ENCODE measurements around the gene GOLGA1. TPM values are rescaled to one million over a fixed set of nuclear protein-coding genes. Genes with fewer than 3 reads are reported as not detected.
A peak's percentile ranks its signal among the peaks of the same experiment; 100 is the strongest.

GOLGA1 gene
- total RNA-seq, 1 donor: 8.5 TPM

DNA sequence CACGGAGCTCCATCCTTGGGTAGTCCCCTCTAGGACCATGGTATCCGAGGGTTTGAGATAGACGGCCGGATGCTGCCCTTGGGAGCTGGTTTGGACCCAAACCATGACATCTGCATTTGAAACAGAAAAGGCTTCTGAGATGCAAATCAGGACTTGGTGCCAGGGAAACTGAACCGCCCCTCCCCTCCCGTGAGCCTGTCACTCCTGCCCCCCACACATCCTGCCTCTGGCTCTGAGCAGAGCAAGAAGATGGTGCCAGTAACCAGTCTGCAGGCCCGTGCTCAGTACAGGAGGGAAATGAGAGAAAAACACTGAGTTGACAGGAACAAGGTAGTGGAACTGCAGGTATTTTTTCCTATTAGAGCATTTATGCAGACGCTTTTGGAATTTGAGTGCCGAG is 60.4 kb downstream of the GOLGA1 start:
- Histone ChIP-seq H3K27me3 (ENCODE audit: insufficient read depth, low read length) (no peaks in the 10 kb centered on the region), H3K4me3 (ENCODE audit: low read length) (no peak overlapping the region), H3K9me3 (ENCODE audit: low read depth, low read length) (no peaks in the 10 kb centered on the region), H3K4me1 (ENCODE audit: insufficient read depth, low read length) (no peaks in the 10 kb centered on the region)

- Histone ChIP-seq H3K27me3 (ENCODE audit: insufficient read depth, low read length) (no peaks in the 10 kb centered on the region), H3K4me1 (ENCODE audit: insufficient read depth, low read length) (peaks cover 3% of the 10 kb centered on the region), H3K4me3 (ENCODE audit: low read length) (no peak overlapping the region), H3K9me3 (ENCODE audit: low read depth, low read length) (no peaks in the 10 kb centered on the region)
Observed at GRCh38 chr9:124879226-124879625, 61.7 kb downstream of the GOLGA1 start.

GRCh38 chr9:124878518-124878917 is 62.4 kb downstream of the GOLGA1 start:
- peaks cover 10% of the 10 kb centered on the region for H3K4me1 ChIP-seq (ENCODE audit: insufficient read depth, low read length)
- no peaks in the 10 kb centered on the region for H3K9me3 ChIP-seq (ENCODE audit: low read depth, low read length)
- H3K27me3 ChIP-seq (ENCODE audit: insufficient read depth, low read length): no peaks in the 10 kb centered on the region
- no peak overlapping the region for H3K4me3 ChIP-seq (ENCODE audit: low read length)

GRCh38 chr9:124878021-124878420 is 62.9 kb downstream of the GOLGA1 start:
- Histone ChIP-seq H3K27me3 (ENCODE audit: insufficient read depth, low read length) (no peaks in the 10 kb centered on the region), H3K4me1 (ENCODE audit: insufficient read depth, low read length) (peaks cover 15% of the 10 kb centered on the region), H3K9me3 (ENCODE audit: low read depth, low read length) (no peaks in the 10 kb centered on the region), H3K4me3 (ENCODE audit: low read length) (no peak overlapping the region)

DNA sequence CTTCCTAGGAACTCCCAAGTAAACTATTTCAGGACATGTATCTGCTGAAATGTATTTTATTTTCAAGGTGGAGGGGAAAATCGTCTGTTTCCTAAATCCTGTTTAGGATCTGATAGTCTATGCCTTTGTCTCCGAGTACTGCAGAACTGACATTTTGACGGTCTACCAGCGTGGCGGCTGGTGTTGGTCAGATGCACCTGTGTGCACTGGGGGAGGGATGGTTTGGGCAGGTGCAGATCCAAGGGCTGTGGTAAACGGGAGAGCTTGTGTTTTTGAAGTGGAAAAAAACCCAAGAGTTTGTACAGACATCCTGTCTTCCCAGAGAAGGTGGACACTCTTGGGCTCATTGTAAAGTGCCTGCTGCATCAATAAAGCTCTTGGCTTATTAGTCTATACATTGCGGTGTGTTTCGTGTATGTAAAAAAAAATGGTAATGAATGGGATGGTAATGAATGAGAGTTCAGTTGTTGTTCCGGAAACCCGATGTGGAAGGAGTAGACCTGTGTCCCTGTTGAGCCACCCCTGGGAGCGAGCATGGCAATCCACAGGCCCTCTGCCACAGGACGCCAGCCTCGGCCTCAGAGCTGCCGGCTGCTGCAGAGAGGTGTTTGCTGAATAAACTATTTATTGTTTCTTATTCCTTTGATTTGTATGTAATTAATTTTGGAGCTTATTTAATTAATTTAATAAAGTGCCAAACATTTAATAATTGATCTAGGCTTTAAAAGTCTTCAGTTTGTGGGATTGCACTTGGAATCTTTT is 63.7 kb downstream of the GOLGA1 start:
- Histone ChIP-seq H3K27me3 (ENCODE audit: insufficient read depth, low read length) (no peaks in the 10 kb centered on the region), H3K4me3 (ENCODE audit: low read length) (no peak overlapping the region), H3K9me3 (ENCODE audit: low read depth, low read length) (no peaks in the 10 kb centered on the region), H3K4me1 (ENCODE audit: insufficient read depth, low read length) (peaks cover 24% of the 10 kb centered on the region)

GRCh38 chr9:124875501-124875900 is 65.4 kb downstream of the GOLGA1 start:
- H3K9me3 ChIP-seq (ENCODE audit: low read depth, low read length): no peaks in the 10 kb centered on the region
- H3K4me1 ChIP-seq (ENCODE audit: insufficient read depth, low read length): peaks cover 41% of the 10 kb centered on the region
- H3K27me3 ChIP-seq (ENCODE audit: insufficient read depth, low read length): no peaks in the 10 kb centered on the region
- no peak overlapping the region for H3K4me3 ChIP-seq (ENCODE audit: low read length)

GRCh38 chr9:124873664-124874063 is 67.2 kb downstream of the GOLGA1 start:
- Histone ChIP-seq H3K9me3 (ENCODE audit: low read depth, low read length) (no peaks in the 10 kb centered on the region), H3K4me3 (ENCODE audit: low read length) (no peak overlapping the region), H3K27me3 (ENCODE audit: insufficient read depth, low read length) (no peaks in the 10 kb centered on the region), H3K4me1 (ENCODE audit: insufficient read depth, low read length) (peaks cover 49% of the 10 kb centered on the region)

- Histone ChIP-seq H3K27me3 (ENCODE audit: insufficient read depth, low read length) (no peaks in the 10 kb centered on the region), H3K4me1 (ENCODE audit: insufficient read depth, low read length) (peaks cover 61% of the 10 kb centered on the region), H3K4me3 (ENCODE audit: low read length) (no peak overlapping the region), H3K9me3 (ENCODE audit: low read depth, low read length) (no peaks in the 10 kb centered on the region)
Observed at GRCh38 chr9:124871156-124871561, 69.7 kb downstream of the GOLGA1 start.

DNA sequence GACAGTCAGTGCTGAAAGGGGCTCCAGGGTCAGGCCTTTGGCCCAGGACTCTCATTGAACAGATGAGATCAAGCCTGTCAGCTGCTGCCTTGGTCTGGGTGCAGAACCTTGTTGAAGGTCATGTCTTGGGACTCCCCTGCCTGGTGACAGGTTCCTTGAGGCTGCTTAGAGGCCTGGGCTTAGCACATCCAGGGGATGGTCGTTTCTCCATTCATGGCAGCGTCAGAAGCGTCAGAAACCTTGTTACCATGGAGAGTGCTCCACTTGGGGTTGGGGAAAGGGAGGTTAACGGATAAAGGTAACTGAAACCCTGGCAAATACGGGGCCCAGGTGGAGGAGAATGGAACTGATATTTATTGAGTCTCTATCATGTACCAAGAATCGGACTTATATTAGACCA is 70.2 kb downstream of the GOLGA1 start:
- Histone ChIP-seq H3K27me3 (ENCODE audit: insufficient read depth, low read length) (no peaks in the 10 kb centered on the region), H3K9me3 (ENCODE audit: low read depth, low read length) (no peaks in the 10 kb centered on the region), H3K4me3 (ENCODE audit: low read length) (peak overlapping the region; percentile 83), H3K4me1 (ENCODE audit: insufficient read depth, low read length) (peaks cover 61% of the 10 kb centered on the region)

DNA sequence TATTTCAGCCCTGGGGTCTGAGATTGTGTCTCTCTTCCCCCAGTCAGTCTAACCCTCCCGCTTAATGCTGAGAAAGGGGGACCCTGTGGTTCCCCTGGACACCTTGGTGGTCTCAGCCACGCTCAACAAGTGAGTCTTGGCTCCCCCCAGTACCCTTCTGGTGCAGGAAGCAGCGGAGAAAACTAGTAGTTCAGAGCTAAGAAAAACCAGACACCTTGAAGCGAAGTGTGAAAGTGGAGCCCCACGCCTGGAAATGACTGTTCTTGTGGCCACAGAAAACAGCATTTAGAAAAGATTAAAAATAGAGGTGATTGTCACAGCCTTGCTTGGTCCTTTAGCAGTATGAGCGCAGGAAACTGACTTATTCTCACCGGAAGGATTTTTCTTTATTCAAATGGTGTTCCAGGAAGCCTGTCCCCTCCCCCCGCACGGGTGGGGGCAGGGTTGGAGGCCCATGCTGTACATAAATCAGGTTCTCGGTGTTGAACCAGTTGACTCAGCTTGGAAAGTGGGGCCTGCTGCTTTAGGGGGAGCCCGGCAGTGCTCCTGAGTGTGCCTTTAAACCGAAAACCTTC is 70.8 kb downstream of the GOLGA1 start:
- Histone ChIP-seq H3K9me3 (ENCODE audit: low read depth, low read length) (no peaks in the 10 kb centered on the region), H3K4me1 (ENCODE audit: insufficient read depth, low read length) (peaks cover 61% of the 10 kb centered on the region), H3K4me3 (ENCODE audit: low read length) (peak overlapping the region; percentile 83), H3K27me3 (ENCODE audit: insufficient read depth, low read length) (no peaks in the 10 kb centered on the region)

DNA sequence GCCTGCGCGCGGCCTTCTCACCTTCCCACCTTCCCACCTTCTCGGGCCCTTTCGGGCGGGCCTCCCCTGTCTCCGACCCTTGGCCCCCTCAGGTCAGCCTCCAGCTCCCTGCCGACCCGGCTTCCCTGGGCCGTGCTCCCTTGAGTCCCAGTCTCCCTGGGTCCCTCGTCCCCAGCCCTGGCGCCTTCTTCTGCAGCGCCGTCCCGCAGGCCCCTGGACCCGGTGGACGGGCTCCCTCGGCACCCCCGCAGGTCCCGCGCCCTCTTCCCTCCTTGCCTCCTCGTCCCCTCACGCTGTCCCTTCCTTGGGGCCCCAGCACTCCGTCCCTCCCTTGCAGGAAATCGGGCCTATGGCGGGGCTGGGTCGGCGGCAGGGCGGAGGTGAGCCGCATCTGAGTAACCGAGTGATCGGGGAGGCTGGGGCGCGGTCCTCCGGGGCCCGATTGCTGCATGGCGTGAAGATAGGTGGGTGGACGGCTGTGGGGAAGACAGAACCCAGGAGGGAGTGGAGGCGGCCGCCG is 71.4 kb downstream of the GOLGA1 start:
- Histone ChIP-seq H3K27me3 (ENCODE audit: insufficient read depth, low read length) (no peaks in the 10 kb centered on the region), H3K4me1 (ENCODE audit: insufficient read depth, low read length) (peaks cover 61% of the 10 kb centered on the region), H3K9me3 (ENCODE audit: low read depth, low read length) (no peaks in the 10 kb centered on the region), H3K4me3 (ENCODE audit: low read length) (peak overlapping the region; percentile 83)

GRCh38 chr9:124868511-124869465 is 72.1 kb downstream of the GOLGA1 start:
- no peaks in the 10 kb centered on the region for H3K9me3 ChIP-seq (ENCODE audit: low read depth, low read length)
- peaks cover 54% of the 10 kb centered on the region for H3K4me1 ChIP-seq (ENCODE audit: insufficient read depth, low read length)
- peak overlapping the region; percentile 83 for H3K4me3 ChIP-seq (ENCODE audit: low read length)
- H3K27me3 ChIP-seq (ENCODE audit: insufficient read depth, low read length): no peaks in the 10 kb centered on the region

DNA sequence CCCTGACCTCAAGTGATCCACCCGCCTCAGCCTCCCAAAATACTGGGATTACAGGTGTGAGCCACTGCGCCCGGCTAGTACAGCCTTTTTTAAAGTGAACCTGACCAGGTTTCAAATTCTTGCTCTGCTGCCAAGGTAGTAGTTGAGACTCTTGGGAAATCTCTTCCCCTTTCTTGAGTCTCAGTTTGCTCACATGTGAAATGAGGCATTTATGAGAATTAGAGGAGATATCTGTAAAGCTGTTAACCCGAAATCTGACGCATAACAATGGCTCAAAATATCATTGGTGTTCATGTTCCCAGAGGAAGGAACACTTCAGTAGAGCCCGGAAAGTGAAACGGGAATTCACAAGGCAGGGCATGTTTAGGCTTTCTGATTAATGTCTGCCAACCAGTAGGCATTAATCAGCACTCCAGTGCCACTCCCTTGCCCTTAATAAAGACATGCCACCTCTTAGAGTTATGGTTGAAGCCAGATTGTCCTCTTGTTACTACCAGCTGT is 77.5 kb downstream of the GOLGA1 start:
- no peak overlapping the region for H3K4me3 ChIP-seq (ENCODE audit: low read length)
- H3K4me1 ChIP-seq (ENCODE audit: insufficient read depth, low read length): peaks cover 46% of the 10 kb centered on the region
- no peaks in the 10 kb centered on the region for H3K9me3 ChIP-seq (ENCODE audit: low read depth, low read length)
- H3K27me3 ChIP-seq (ENCODE audit: insufficient read depth, low read length): no peaks in the 10 kb centered on the region

DNA sequence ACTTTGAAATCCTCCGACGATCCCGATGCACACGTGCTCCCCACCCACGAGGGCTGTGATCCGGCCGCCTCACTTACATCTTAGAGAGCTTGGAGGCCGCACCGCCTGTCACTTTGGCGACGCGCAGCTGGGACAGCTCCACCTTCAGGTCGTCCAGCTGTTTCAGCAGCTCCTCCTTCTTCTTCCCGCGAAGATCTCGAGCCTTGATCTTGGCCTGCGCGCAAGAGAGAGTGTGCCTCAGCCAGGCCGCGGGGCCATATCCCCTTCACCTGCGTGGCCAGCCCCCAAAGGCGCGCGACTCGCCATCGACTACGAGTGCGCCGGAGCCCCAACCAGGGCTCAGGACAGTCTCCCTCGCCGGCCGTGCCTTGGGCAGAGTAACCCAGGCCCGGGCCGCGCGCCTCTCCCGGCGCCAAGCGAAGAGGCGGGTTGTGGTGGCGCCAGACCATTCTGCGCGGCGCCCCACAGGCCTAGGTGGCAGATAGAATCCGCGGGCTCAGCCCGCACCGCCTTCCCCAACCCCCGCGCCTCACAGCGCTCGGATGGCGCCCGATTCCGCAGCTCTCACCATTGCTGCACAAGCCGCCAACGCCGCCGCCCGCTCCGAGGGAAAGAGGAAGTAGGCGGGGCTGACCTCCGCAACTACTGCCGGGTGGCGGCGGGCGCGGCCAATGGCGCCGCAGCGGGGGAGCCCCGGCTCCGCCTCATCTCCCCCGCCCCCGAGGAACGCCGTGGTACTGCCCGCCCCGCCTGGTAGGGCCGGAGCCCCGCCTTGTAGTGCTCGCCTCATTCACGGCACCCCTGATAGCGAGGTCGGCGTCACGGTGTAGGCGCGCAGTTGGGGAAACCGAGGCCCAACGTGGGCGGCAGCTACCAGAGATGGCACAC is 79.3 kb downstream of the GOLGA1 start, which contains the start of the genes ARPC5L and RPL35:
TSS of gene ARPC5L (plus strand) at position 789 of the 888 bp plus-strand sequence. CDS start 7,161 bp downstream, outside the sequence.
TSS of gene RPL35 (minus strand) at position 616 of the 888 bp plus-strand sequence. CDS start at position 571, 45 bp downstream.
- peaks cover 35% of the 10 kb centered on the region for H3K4me1 ChIP-seq (ENCODE audit: insufficient read depth, low read length)
- H3K4me3 ChIP-seq (ENCODE audit: low read length): peak within 1 kb of the TSS; percentile 79
- no peaks in the 10 kb centered on the region for H3K27me3 ChIP-seq (ENCODE audit: insufficient read depth, low read length)

More for the DNA sequence above, 79.3 kb downstream of the GOLGA1 start, which contains the start of the genes ARPC5L and RPL35:
- H3K9me3 ChIP-seq (ENCODE audit: low read depth, low read length): no peaks in the 10 kb centered on the region
